ENCODE measurements around the gene TMEM144.

DNA sequence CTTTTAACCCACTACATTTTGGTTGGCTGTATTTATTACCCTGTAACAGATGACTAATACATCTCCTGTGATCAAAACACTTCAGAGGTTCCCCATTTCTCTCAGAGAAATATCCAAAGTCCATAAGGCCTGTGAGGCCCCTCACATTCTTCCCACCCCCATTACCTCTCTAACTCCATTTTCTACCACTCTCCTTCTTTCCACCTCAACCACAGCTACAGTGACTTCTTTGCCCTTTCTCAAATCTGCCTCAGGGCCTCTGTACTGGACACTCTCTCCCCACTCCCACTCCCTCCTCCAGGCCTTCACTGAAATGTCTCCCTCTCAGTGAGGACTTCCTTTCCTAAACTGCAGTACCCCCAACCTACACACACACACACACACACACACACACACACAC lies 8.4 kb upstream of the TMEM144 start:
- TF ChIP-seq, protein P1, sequence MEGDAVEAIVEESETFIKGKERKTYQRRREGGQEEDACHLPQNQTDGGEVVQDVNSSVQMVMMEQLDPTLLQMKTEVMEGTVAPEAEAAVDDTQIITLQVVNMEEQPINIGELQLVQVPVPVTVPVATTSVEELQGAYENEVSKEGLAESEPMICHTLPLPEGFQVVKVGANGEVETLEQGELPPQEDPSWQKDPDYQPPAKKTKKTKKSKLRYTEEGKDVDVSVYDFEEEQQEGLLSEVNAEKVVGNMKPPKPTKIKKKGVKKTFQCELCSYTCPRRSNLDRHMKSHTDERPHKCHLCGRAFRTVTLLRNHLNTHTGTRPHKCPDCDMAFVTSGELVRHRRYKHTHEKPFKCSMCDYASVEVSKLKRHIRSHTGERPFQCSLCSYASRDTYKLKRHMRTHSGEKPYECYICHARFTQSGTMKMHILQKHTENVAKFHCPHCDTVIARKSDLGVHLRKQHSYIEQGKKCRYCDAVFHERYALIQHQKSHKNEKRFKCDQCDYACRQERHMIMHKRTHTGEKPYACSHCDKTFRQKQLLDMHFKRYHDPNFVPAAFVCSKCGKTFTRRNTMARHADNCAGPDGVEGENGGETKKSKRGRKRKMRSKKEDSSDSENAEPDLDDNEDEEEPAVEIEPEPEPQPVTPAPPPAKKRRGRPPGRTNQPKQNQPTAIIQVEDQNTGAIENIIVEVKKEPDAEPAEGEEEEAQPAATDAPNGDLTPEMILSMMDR (conservative IDR thresholded peaks at IDR 0.05; ENCODE audit: low read depth, low read length): no peak
- TF ChIP-seq EZH2phosphoT487 (IDR thresholded peaks at IDR 0.05; ENCODE audit: borderline replicate concordance, low read length): no peak

Data from PC-3 (cell line).